ENCODE data around the gene SYT7. TPM values are rescaled to one million over a fixed set of nuclear protein-coding genes. Genes with fewer than 3 reads are reported as not detected.

The SYT7 gene
- total RNA-seq, 1 donor from 2014 or later, result 7.6 TPM

GRCh38 chr11:61485080-61485479 is 95.8 kb downstream of the SYT7 start:
- Mint-ChIP-seq H3K9me3 (no peaks in the 10 kb centered on the region), H3K36me3 (peaks cover 3% of the 10 kb centered on the region), H3K27me3 (ENCODE audit: low read depth) (no peaks in the 10 kb centered on the region), H3K4me1 (peaks cover 37% of the 10 kb centered on the region), H3K4me3 (no peak overlapping the region), H3K27ac (no peak overlapping the region)
- DNase-seq (ENCODE audit: low spot score in 2 of 2, unreplicated experiment in 2 of 2), result no peak
- no peak for TF ChIP-seq CTCF (IDR thresholded peaks at IDR 0.05; ENCODE audit: unreplicated experiment)

- peaks cover 32% of the 10 kb centered on the region for H3K4me1 Mint-ChIP-seq
- no peak overlapping the region for H3K27ac Mint-ChIP-seq
- peaks cover 3% of the 10 kb centered on the region for H3K36me3 Mint-ChIP-seq
- no peaks in the 10 kb centered on the region for H3K9me3 Mint-ChIP-seq
- no peak for DNase-seq (ENCODE audit: low spot score in 2 of 2, unreplicated experiment in 2 of 2)
- no peaks in the 10 kb centered on the region for H3K27me3 Mint-ChIP-seq (ENCODE audit: low read depth)
- TF ChIP-seq CTCF (IDR thresholded peaks at IDR 0.05; ENCODE audit: unreplicated experiment), result no peak
- no peak overlapping the region for H3K4me3 Mint-ChIP-seq
Observed at GRCh38 chr11:61484541-61484940, 96.3 kb downstream of the SYT7 start.

GRCh38 chr11:61482513-61482912 is 98.4 kb downstream of the SYT7 start:
- DNase-seq (ENCODE audit: low spot score in 2 of 2, unreplicated experiment in 2 of 2), result peak in 1 of 2 experiments; percentile 49
- H3K27ac Mint-ChIP-seq, result no peak overlapping the region
- TF ChIP-seq CTCF (IDR thresholded peaks at IDR 0.05; ENCODE audit: unreplicated experiment), result no peak
- peaks cover 20% of the 10 kb centered on the region for H3K4me1 Mint-ChIP-seq
- peaks cover 3% of the 10 kb centered on the region for H3K36me3 Mint-ChIP-seq
- no peaks in the 10 kb centered on the region for H3K27me3 Mint-ChIP-seq (ENCODE audit: low read depth)
- no peaks in the 10 kb centered on the region for H3K9me3 Mint-ChIP-seq
- H3K4me3 Mint-ChIP-seq, result no peak overlapping the region

- H3K4me1 Mint-ChIP-seq, result peaks cover 15% of the 10 kb centered on the region
- no peaks in the 10 kb centered on the region for H3K36me3 Mint-ChIP-seq
- DNase-seq (ENCODE audit: low spot score in 2 of 2, unreplicated experiment in 2 of 2), result no peak
- H3K27ac Mint-ChIP-seq, result no peak overlapping the region
- H3K4me3 Mint-ChIP-seq, result no peak overlapping the region
- H3K27me3 Mint-ChIP-seq (ENCODE audit: low read depth), result no peaks in the 10 kb centered on the region
- no peaks in the 10 kb centered on the region for H3K9me3 Mint-ChIP-seq
- TF ChIP-seq CTCF (IDR thresholded peaks at IDR 0.05; ENCODE audit: unreplicated experiment), result no peak
Observed at GRCh38 chr11:61481806-61482205, 99.1 kb downstream of the SYT7 start.

GRCh38 chr11:61480994-61481335 is 99.9 kb downstream of the SYT7 start:
- Mint-ChIP-seq H3K9me3 (no peaks in the 10 kb centered on the region), H3K27ac (no peak overlapping the region)
- TF ChIP-seq CTCF (IDR thresholded peaks at IDR 0.05; ENCODE audit: unreplicated experiment), result no peak

More at GRCh38 chr11:61480994-61481335, 99.9 kb downstream of the SYT7 start:
- no peaks in the 10 kb centered on the region for H3K36me3 Mint-ChIP-seq
- peaks cover 9% of the 10 kb centered on the region for H3K4me1 Mint-ChIP-seq
- H3K27me3 Mint-ChIP-seq (ENCODE audit: low read depth), result no peaks in the 10 kb centered on the region
- DNase-seq (ENCODE audit: low spot score in 2 of 2, unreplicated experiment in 2 of 2), result no peak
- no peak overlapping the region for H3K4me3 Mint-ChIP-seq

Measured in mesothelial cell of epicardium (in vitro differentiated cells).